Measurements from ENCODE around the gene HNRNPUL2.

HNRNPUL2 gene

DNA sequence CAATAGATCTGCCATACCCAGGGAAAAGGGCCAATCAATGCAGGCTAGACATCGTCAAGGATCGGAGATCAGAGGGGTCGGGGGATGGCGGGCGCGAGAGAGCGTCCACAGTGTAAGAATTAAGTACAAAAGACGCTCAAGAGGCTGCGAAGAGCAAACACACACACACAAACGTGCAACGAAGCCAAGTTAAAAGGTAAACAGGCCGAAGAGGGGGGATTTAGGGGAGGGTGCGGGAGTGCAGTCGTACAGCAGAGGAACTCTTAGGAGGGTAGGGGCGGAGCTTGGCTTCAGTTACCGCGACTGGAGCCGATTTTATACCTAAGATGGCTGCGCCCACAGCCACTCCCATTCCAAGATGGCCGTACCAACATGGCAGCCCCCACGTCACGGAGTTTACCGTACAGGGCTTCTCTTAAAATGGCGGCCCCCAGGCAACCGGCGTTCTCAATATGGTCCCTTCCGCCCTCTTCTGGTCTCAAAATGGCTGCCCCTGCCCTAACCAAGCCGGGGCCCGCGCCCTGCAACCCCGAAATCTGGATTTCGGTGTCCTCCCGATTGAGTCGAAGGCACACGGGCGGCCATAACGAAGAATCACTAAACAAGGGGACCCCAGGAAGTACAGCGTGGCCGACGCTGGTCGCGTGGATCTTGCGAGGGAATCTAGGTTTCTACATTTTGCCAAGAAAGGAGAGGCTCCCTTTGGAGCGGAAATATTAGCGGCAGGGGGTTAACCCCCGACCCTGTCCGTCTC, 17.8 kb downstream of the HNRNPUL2 start:
- peak overlapping the region; percentile 96 for H3K4me2 ChIP-seq (ENCODE audit: low read depth, low read length)
- H3K4me3 ChIP-seq (ENCODE audit: low read length) = peak overlapping the region; percentile 70

DNA sequence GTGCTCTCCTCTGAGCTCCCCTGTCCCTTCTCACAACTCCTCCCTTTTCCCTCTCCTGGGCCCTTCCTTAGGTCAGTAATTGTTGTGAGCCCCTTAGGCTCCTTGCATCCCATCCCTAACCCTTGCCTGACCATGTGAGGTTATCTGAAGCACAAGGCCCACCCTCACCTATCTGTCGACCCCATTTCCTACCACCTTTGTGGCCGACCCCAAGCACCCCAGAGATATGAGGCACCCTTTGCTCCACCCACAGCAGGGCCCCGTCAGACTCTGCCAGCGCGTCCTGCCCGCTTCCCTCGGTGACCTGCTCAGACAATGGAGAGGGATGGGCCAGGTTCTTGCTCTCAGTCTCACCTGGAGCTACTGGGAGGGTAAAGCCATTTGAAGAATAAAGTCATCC, 18.5 kb downstream of the HNRNPUL2 start:
- Histone ChIP-seq H3K4me3 (ENCODE audit: low read length) (peak overlapping the region; percentile 70), H3K4me1 (ENCODE audit: low read length) (peaks cover 52% of the 10 kb centered on the region), H3K27ac (ENCODE audit: low read length) (peak overlapping the region; percentile 93; the same call in 1 of the 2 replicates), H3K9ac (ENCODE audit: low read length) (peak overlapping the region; percentile 93), H3K9me2 (replicated peaks; ENCODE audit: insufficient read depth, low read length) (no peaks in the 10 kb centered on the region), H3K36me3 (replicated peaks; ENCODE audit: insufficient read depth, low read length) (no peaks in the 10 kb centered on the region), H3K4me2 (ENCODE audit: low read depth, low read length) (peak overlapping the region; percentile 96), H3K79me2 (ENCODE audit: low read length) (peaks cover 37% of the 10 kb centered on the region), H3F3A (ENCODE audit: insufficient read depth, low read length) (peaks cover 57% of the 10 kb centered on the region), H2AFZ (ENCODE audit: low read length) (peak overlapping the region; percentile 68), H3K9me3 (replicated peaks; ENCODE audit: insufficient read depth, low read length) (no peaks in the 10 kb centered on the region), H4K20me1 (ENCODE audit: insufficient read depth, low read length) (no peaks in the 10 kb centered on the region), H3K27me3 (replicated peaks; ENCODE audit: insufficient read depth, low read length) (no peaks in the 10 kb centered on the region)
- TF ChIP-seq EZH2 (optimal IDR thresholded peaks at IDR 0.05; ENCODE audit: low read depth, low read length) (no peak), EZH2phosphoT487 (IDR thresholded peaks at IDR 0.05; ENCODE audit: low read length) (no peak)
- TF ChIP-seq, protein P1, sequence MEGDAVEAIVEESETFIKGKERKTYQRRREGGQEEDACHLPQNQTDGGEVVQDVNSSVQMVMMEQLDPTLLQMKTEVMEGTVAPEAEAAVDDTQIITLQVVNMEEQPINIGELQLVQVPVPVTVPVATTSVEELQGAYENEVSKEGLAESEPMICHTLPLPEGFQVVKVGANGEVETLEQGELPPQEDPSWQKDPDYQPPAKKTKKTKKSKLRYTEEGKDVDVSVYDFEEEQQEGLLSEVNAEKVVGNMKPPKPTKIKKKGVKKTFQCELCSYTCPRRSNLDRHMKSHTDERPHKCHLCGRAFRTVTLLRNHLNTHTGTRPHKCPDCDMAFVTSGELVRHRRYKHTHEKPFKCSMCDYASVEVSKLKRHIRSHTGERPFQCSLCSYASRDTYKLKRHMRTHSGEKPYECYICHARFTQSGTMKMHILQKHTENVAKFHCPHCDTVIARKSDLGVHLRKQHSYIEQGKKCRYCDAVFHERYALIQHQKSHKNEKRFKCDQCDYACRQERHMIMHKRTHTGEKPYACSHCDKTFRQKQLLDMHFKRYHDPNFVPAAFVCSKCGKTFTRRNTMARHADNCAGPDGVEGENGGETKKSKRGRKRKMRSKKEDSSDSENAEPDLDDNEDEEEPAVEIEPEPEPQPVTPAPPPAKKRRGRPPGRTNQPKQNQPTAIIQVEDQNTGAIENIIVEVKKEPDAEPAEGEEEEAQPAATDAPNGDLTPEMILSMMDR (IDR thresholded peaks at IDR 0.05; ENCODE audit: low read length) = no peak
- DNase-seq = no peak

More for the DNA sequence above, 17.8 kb downstream of the HNRNPUL2 start:
- H3K27me3 ChIP-seq (replicated peaks; ENCODE audit: insufficient read depth, low read length) = no peaks in the 10 kb centered on the region
- no peaks in the 10 kb centered on the region for H3K9me3 ChIP-seq (replicated peaks; ENCODE audit: insufficient read depth, low read length)
- peak overlapping the region; percentile 93 for H3K27ac ChIP-seq (ENCODE audit: low read length)
- H2AFZ ChIP-seq (ENCODE audit: low read length) = peak overlapping the region; percentile 80
- H4K20me1 ChIP-seq (ENCODE audit: insufficient read depth, low read length) = no peaks in the 10 kb centered on the region
- TF ChIP-seq EZH2phosphoT487 (IDR thresholded peaks at IDR 0.05; ENCODE audit: low read length) = no peak
- H3K79me2 ChIP-seq (ENCODE audit: low read length) = peaks cover 41% of the 10 kb centered on the region
- H3K9me2 ChIP-seq (replicated peaks; ENCODE audit: insufficient read depth, low read length) = no peaks in the 10 kb centered on the region
- H3K36me3 ChIP-seq (replicated peaks; ENCODE audit: insufficient read depth, low read length) = no peaks in the 10 kb centered on the region
- peaks cover 57% of the 10 kb centered on the region for H3K4me1 ChIP-seq (ENCODE audit: low read length)
- peaks cover 61% of the 10 kb centered on the region for H3F3A ChIP-seq (ENCODE audit: insufficient read depth, low read length)
- peak; percentile 98 for DNase-seq
- peak overlapping the region; percentile 93 for H3K9ac ChIP-seq (ENCODE audit: low read length)

DNA sequence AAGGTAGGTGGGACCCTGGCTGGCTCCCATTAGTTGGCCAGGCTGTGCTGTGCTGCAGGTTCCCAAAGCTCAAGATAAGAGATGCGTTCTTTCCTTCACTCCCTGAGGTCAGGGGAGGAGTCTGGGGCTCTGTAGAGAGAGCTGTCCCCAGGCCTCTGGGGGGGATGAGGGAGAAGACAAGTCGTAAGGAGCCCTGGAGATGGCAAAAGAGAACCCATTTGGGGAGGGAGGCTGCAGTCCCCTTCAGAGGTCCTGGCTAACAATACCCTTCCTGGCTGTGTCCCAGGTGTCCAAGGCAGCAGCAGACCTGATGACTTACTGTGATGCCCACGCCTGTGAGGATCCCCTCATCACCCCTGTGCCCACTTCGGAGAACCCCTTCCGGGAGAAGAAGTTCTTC, 18.9 kb downstream of the HNRNPUL2 start:
- Histone ChIP-seq H3K79me2 (ENCODE audit: low read length) (peaks cover 37% of the 10 kb centered on the region), H3K9me3 (replicated peaks; ENCODE audit: insufficient read depth, low read length) (no peaks in the 10 kb centered on the region), H3K9me2 (replicated peaks; ENCODE audit: insufficient read depth, low read length) (no peaks in the 10 kb centered on the region), H3K4me1 (ENCODE audit: low read length) (peaks cover 48% of the 10 kb centered on the region), H3K9ac (ENCODE audit: low read length) (peak overlapping the region; percentile 93; the same call in 1 of the 2 replicates), H3K36me3 (replicated peaks; ENCODE audit: insufficient read depth, low read length) (no peaks in the 10 kb centered on the region), H4K20me1 (ENCODE audit: insufficient read depth, low read length) (no peaks in the 10 kb centered on the region), H2AFZ (ENCODE audit: low read length) (peak overlapping the region; percentile 68), H3K27ac (ENCODE audit: low read length) (peak overlapping the region; percentile 93; the same call in 1 of the 2 replicates), H3K4me3 (ENCODE audit: low read length) (peak overlapping the region; percentile 70), H3F3A (ENCODE audit: insufficient read depth, low read length) (peaks cover 53% of the 10 kb centered on the region), H3K27me3 (replicated peaks; ENCODE audit: insufficient read depth, low read length) (no peaks in the 10 kb centered on the region), H3K4me2 (ENCODE audit: low read depth, low read length) (peak overlapping the region; percentile 96)
- no peak for TF ChIP-seq EZH2 (optimal IDR thresholded peaks at IDR 0.05; ENCODE audit: low read depth, low read length)
- TF ChIP-seq, protein P1 (IDR thresholded peaks at IDR 0.05; ENCODE audit: low read length) = no peak
- TF ChIP-seq EZH2phosphoT487 (IDR thresholded peaks at IDR 0.05; ENCODE audit: low read length) = no peak
- DNase-seq = no peak
